GM21717 (cell line): Measurements from ENCODE around the gene NOTCH4.
"Not testable (repeated sequence)": the region's sequence is repeated elsewhere in the genome, so short reads cannot be mapped to it uniquely, and the experiment has no call there.

Experiments used
- ATAC-seq: cut with Tn5 transposase; IDR thresholded peaks from one replicate; pipeline ENCODE4 v1.9.1; 2021; ENCODE audit warnings: mild to moderate bottlenecking, moderate library complexity; ENCODE audit not compliant: unreplicated experiment

Gene NOTCH4

GRCh38 chr6:32194825-32195651 is 28.8 kb downstream of the NOTCH4 start:
- ATAC-seq = peak; percentile 71

- ATAC-seq = no peak
Observed at GRCh38 chr6:32194388-32194787, 29.5 kb downstream of the NOTCH4 start.

DNA sequence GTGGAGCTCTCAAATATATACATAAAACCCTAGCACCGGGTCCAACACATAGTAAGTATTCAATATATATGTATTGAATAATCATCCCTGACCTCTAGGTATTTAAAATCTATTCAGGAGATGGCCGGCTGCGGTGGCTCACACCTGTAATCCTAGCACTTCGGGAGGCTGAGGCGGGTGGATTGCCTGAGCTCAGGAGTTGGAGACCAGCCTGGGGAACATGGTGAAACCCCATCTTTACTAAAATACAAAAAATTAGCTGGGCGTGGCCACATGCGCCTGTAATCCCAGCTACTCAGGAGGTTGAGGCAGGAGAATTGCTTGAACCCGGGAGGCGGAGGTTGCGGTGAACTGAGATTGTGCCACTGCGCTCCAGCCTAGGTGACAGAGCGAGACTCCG is 30.8 kb downstream of the NOTCH4 start:
- ATAC-seq = not testable (repeated sequence)

DNA sequence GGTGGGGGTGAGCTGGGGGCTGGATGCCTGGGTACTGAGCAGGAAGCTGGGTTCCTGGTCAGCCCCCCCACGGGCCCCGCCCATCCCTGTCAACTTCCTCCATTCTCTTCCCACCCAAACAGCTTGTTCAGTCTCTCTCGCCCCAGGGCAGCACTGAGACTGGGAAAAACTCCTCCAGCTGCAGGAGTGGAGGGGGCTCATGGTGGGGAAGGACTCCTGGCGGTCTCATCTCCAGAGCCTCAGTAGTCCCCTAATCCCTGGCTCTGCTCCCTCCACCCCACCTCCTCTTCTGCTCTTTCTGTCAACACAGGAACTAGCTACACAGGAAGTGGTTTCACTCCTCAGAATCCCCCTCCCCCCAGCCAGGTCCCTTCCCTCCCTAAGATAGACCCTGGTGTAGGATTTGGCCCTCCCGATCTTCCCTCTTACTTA is 31.2 kb downstream of the NOTCH4 start, which contains the start of gene GPSM3:
GPSM3 (minus strand) TSS at position 36 of the 432 bp plus-strand sequence. CDS start 130 bp downstream, outside the sequence.
- no peak for ATAC-seq

- no peak for ATAC-seq
Observed at GRCh38 chr6:32191696-32192607, 31.9 kb downstream of the NOTCH4 start.

DNA sequence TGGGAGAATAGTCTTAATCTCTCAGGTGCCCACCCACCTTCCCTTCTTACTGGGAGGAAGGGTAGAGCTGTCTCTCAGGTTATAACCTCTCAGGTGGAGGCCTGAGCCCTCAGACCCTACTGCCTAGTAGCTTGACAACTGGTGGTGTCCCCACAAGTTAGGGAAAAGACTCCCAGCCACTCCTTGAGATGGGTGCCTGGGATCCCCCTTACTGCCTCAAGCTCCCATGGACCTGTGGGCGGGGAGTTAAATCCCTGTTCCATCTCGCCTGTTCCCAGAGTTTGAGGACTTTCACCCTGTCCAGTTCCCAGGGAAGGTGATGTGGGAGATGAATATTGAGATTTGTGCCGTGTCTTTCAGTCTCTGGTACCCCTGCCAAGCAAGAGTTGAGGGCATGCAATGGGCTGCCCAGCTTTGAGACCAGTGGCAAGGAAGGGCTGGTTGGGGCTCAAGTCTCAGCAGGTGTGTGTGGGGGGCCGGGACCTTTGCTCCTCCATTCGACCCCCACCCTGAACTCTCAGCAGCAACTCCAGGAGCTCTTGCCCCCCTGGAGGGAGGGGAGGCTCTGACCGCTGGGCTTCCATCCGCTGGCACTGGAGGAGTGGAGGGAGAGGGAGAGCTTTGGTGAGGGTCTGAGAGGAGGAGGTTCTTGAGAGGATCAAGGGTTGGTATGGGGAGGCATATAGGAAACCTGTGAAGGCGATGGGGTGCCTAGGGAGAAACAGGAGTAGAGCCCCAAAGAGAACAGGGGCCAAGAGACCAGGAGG is 32.8 kb downstream of the NOTCH4 start:
- ATAC-seq = no peak

DNA sequence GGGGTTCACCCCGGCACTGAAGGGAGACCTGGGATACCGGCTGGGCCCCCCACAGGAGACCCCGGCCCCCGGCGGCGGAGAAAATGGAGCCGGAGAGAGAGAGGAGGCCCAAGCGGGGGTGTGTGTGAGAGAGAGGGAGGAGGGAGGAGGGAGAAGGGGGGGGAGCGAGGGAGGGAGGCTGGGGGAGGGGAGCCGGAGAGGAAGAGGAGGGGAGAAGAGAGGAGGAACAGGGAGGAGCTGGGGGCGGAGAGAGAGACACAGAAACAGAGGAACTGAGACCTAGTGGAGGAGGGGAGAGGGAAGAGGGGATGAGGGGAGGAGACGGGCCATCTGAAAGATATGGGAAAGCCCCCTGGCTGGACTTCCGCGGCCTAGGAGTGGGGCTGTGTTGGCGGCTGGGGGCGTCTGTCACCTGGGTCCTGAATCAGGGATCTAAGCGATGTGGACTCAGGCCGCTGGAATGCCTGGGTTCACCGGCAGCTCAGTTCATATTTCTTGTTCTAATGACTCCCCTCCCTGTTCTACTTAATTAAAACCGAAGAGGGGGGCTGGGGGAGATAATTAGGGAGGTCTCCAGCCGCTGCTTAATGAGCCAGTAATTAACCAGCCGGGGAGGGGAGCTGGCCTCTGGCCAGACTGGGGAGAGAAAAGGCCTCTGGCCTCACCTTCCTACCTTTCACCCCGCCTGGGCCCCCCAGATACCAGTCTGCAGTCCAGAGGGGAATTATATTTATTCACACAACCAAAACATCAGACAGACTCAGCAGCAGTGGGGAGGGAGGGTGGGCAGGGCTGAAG is 33.6 kb downstream of the NOTCH4 start, which contains the start of gene PBX2:
PBX2 (minus strand) TSS at position 149 of the 798 bp plus-strand sequence. CDS start 287 bp downstream, outside the sequence.
- peak; percentile 40 for ATAC-seq

GRCh38 chr6:32189742-32190053 is 34.2 kb downstream of the NOTCH4 start:
- no peak for ATAC-seq

DNA sequence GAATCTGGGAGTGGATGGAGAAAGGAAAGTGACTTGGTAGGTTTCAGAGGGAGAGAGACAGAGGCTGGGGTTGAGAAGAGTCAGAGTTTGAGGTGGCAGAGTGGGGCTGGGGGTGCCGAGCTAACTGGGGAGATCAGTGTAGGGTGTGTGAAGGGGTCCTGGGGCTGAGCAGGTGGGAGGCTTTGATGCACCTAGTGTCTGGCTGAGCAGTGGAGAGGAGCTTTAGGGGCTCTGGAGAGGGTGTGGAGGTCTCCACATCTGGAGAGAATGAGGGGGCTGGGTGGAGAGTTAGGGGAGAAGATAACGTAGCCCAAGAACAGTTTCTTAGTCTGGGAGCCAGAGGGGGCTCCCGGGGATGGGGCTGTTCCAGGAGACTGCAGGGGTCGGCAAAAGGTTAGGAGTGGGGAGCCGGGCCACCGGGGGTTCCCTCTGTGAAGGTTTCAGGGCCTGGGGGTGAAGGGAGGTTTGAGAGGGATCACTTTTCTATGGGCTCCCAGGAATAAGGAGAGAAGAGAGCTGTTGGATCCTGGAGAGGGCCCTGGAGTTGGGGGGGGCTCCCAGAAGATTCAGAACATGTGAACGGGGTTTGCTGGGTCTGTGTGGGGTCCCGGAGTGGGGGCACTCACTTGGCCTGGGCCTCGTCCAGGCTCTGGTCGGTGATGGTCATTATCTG is 34.7 kb downstream of the NOTCH4 start:
- ATAC-seq = no peak

- ATAC-seq = no peak
Observed at GRCh38 chr6:32188381-32189068, 35.3 kb downstream of the NOTCH4 start.

DNA sequence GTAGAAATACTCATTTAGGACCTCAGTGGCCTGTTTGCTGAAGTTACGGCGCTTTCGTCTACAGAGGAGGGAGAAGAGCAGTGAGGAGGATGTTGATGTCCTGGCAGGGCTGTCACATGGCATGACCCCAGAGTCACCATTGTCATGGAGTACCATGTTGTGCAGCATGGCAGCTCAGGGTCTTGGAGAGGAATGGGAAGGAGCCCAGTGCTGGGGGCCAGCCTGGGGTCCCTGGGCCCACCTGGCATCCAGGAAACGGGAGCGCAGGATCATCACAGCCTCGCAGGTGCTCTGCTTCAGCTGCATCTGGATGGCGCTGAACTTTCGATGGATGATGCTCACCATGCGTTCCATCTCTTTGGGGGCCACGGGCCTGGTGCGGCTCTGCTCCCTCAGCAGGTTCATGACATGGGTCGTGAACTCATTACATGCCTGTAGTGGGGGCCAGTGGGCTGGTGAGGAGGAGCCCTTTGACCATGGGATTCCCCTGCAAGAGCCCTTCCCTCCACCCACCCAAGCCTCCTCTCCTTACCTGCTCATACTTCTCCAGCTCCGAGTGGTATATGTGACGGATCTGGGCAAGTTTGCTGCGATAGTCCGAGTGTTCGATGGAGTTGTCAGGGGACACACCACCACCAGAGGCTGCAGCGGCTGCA is 36.0 kb downstream of the NOTCH4 start:
- not testable (repeated sequence) for ATAC-seq

DNA sequence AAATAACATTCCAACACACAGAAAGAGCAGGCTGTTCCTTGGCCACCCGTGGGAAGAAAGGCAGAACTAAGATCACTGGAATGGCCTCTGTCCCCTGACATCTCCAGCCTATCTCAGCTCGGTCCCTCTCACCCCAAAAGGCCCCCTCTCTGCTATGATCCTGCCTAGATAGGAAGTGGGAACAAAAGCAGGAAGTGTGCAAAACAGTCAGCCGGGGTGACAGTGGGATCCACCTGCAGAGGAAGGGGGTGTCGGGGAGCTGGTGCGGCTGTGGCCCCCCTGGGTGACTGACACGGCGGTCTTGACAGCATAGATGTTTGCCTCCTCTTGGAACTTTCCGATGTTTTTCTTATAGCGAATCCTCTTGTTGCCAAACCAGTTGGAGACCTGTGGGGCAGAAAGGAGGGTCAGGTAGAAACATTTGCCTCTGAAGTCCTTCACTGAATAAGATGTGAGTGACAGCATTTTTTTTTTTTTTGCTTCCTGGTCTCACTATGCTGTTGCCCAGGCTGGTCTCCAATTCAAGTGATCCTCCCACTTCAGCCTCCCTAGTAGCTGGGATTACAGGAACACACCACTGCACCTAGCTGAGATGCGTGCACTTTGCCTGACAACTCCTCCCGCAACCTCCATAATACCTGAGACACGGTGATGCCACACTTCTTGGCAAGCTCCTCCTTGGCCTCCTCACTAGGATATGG is 36.7 kb downstream of the NOTCH4 start:
- no peak for ATAC-seq

GRCh38 chr6:32186151-32186840 is 37.6 kb downstream of the NOTCH4 start:
- ATAC-seq = not testable (repeated sequence)

GRCh38 chr6:32185681-32186131 is 38.2 kb downstream of the NOTCH4 start:
- ATAC-seq = not testable (repeated sequence)

DNA sequence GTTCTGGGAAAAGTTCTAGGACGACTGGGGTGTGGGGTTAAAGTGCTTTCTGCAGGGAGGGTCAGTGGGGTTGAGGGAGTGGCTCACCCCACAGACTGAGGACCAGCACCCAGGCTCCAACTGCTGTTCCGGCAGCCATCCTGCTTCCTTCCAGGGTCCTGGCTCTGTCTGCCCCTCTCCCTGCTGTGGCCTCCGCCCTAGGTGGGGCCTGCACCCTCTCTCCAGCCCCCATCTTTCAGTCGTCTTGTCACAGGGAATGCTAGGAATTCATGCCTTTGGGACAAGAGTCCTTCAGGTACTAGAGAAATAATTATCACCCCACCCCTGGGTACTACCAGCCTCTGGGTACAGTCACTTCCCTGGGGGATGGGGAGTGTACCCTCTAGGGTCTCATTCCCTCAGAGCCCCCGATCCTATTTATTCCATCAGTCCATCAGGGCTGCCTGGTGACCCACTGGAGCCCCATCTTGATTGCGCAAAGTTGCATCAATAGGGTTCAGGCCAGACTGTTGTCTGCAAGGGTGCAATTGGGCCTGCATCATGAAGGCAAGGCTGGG is 39.7 kb downstream of the NOTCH4 start, which contains the start of gene AGER:
AGER (minus strand) TSS at position 170 of the 557 bp plus-strand sequence; CDS start at position 139, 31 bp downstream.
- no peak for ATAC-seq

- ATAC-seq = no peak
Observed at GRCh38 chr6:32183483-32184083, 40.3 kb downstream of the NOTCH4 start.
